GM18517 (cell line): ENCODE results near the gene IRF2.

Experiments used
- ATAC-seq: cut with Tn5 transposase; IDR thresholded peaks from one replicate; pipeline ENCODE4 v1.9.1; 2021; ENCODE audit warnings: mild to moderate bottlenecking, moderate library complexity; ENCODE audit not compliant: unreplicated experiment

The IRF2 gene

DNA sequence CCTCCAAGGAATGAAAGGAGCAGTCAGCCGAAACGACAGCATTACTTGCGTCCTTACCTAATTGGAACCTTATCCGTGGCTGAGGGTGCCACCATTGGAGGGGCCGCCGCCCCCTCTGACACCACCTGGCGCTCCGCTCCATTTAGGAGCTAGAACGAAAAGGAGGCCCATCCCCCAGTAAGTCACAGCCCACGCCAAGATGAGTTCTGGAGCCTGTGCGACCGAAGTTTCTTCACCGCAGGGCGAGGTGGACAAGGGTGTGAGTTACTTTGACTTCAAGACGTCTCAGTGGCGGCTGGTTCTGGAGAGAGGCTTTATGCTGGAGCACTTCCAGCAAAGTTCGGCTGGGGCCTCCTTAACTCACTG lies 729 bp upstream of the IRF2 start:
- peak; percentile 14 for ATAC-seq

DNA sequence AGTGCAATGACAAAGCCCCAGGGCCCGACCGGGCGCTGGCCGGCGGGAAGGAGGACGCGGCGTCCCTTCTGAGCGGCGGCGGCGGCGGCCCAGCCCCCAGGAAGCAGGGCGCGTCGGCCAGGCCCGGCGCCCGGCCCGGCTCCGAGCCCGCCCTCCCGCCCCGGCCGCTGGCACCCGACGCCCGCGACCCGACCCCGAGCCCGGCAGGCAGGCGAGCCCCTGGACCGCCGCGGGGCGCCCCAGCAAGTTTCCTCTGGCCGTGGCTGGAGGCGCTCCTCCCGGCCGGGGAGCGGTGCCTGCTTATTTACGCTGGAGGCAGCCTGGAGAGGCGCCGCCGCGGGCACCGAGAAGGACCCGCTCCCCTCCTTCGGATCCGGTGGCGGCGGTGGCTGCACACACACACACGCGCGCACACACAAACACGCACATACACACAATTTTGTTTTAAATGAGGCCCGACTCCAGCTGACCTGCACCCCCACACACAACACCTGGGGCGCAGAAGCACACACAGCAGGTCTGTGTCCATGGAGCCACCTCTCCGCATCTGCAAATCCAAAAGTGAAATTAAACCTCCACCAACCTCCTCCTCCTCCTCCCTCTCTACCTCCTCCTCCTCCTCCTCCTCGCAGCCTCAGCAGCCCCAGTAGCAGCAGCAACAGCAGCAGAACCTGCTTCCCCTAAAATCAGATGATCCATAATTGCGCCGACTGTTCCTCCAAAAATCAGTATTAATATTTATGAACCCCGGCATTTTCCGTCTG lies 669 bp downstream of the IRF2 start:
- ATAC-seq, result no peak

DNA sequence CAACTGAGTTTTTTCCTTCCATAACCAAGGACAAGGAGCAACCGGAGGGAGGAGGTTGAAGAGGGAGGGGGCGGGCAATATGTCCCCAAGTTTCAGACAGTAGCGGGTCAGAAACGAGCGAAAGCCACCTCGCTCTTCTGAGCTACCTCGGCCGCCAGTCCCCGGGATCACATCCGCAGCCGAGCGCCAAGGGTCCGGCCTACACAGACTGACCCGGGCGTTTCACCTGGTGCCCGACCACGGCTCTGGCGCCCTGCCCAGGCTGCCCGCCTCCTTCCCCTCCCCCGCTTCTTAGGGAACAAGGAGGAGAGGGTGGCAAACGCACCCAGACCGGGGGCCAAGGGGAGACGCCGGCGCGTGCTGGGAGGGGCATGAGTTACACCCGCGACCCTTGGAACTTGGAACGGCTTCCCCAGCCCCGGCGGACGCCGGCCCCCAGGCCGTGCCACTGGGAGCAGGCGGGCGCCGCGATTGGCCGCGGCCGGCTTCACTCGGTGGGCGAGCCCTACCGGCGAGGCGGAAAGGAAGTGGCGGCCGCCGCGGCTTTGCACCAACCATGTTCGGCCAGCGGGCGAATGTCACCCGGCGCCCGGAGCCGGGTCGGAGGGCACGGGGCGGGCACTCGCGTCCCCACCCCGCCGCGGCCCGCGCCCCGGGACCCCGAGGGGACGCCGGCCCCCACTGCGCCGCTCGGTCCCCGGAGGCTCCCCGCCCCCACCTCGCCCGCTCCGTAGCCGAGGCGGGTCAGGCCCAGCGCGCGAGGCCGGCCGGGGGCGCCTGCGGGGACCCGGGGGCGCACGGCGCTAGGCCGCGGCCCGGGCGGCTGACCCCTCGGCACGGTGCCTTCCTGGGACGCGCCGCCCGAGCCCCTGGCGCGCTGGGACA lies 1.5 kb downstream of the IRF2 start:
- ATAC-seq, result peak; percentile 19

DNA sequence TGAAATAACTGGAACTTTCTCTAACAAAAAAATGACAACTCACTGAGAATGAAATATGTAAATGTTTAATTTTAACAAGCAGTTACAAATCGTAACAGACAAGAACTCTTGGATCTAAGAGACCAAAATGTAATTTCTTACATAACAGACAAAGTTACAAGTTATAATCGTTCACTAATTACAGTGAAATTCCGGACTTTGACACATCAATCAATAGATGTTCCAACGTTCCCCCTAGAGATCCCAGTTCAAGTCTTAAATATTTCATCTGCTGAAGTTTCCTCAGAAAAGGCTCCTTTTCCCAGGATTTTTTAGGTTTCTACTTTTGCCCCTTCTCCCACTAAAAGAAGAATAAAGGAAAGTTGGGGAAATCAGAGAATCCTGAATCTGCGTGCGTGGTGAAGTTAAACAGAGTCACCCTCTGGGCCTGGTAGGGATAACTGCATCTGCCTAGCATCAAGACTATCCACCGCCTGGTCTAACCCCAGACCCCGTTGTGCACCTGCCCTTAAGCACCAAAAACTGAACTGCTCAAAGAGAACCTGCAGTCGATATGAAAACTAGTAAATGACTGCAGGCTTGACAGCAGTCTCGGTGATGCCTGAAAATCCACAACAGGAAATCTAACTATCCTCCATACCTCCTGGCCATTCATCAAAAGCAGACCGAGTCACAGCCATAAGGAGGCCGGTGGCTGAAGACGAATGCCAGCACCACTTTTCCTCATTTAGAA lies 2.3 kb downstream of the IRF2 start:
- no peak for ATAC-seq

- no peak for ATAC-seq
Measured at GRCh38 chr4:184470785-184471110, 3.6 kb downstream of the IRF2 start.

GRCh38 chr4:184466634-184467033 lies 7.7 kb downstream of the IRF2 start:
- ATAC-seq, result no peak

GRCh38 chr4:184464759-184465454 lies 9.4 kb downstream of the IRF2 start:
- no peak for ATAC-seq

GRCh38 chr4:184463856-184464255 lies 10.5 kb downstream of the IRF2 start:
- no peak for ATAC-seq

DNA sequence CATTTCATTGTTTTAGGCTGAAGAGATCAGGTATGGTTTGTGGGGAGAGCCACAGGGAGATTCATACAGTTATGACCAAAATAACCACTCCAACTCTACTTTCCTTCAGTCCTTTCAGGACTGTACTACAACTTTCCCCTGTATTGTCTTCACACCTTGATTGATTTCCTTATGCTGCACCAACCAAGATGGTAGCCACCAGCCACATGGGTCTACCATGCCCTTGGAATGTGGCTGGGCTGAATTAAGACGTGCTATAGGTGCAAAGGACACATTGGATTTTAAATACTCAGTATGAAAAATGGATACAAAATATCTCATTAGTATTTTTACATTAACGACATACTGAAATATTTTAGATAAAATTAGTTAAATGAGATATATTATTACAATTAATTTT lies 11.2 kb downstream of the IRF2 start:
- ATAC-seq, result no peak

GRCh38 chr4:184462724-184463123 lies 11.6 kb downstream of the IRF2 start:
- ATAC-seq, result no peak

GRCh38 chr4:184461711-184462441 lies 12.5 kb downstream of the IRF2 start:
- no peak for ATAC-seq

GRCh38 chr4:184460499-184461285 lies 13.7 kb downstream of the IRF2 start:
- no peak for ATAC-seq

- ATAC-seq, result no peak
Measured at GRCh38 chr4:184459413-184459812, 14.9 kb downstream of the IRF2 start.

GRCh38 chr4:184457535-184458249 lies 16.7 kb downstream of the IRF2 start:
- ATAC-seq, result no peak

DNA sequence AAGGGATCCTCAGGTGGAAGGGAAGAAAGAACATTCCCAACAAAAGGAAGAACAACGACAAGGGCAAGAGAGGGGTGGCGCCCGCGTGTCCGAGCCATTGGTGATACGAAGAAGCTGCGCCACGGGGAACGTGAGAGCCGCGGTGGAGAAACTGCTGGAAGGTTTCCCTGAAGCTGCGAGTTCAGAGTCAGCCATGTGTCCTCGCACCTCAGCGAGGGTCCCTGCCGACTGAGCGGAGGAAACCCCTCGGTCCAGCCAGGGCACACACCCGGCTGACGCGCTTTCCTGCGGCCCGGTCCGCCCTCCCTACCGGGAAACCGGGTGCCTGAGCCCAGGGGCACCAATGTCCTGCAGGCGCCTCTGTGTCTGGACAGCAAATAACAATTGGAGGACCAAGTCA lies 18.0 kb downstream of the IRF2 start:
- no peak for ATAC-seq

DNA sequence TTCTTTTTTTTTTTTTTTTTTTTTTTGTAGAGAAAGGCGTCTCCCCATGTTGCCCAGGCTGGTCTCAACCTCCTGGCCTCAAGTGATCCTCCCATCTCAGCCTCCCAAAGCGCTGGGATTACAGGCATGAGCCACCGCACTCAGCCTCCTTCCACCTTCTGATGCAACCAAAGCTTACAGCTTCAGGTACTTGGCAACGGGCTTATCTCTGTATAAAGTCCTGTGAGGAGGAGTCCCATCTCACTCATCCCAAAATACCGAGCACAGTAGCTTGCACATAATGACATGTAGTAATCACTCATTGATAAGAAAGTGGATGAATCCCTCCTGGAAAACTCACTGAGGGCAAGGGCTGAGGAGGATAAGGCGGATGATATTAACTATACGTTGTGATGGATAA lies 19.1 kb downstream of the IRF2 start:
- ATAC-seq, result no peak

GRCh38 chr4:184453365-184454160 lies 20.8 kb downstream of the IRF2 start:
- ATAC-seq, result peak; percentile 61

GRCh38 chr4:184452740-184453139 lies 21.6 kb downstream of the IRF2 start:
- no peak for ATAC-seq
